Smooth muscle cell of trachea (primary cell): ENCODE results near the gene JADE1. TPM values are rescaled to one million over a fixed set of nuclear protein-coding genes. Genes with fewer than 3 reads are reported as not detected.

Experiments used
- total RNA-seq: library from RNA; depleted of rRNA; stranded (reverse); fragments of >200 nt; gene quantifications from 2 replicates; pipeline ENCODE4 v1.2.1, GENCODE V29; 2014

Gene JADE1
- total RNA-seq, result 26.2 and 27.3 TPM in 2 replicates

DNA sequence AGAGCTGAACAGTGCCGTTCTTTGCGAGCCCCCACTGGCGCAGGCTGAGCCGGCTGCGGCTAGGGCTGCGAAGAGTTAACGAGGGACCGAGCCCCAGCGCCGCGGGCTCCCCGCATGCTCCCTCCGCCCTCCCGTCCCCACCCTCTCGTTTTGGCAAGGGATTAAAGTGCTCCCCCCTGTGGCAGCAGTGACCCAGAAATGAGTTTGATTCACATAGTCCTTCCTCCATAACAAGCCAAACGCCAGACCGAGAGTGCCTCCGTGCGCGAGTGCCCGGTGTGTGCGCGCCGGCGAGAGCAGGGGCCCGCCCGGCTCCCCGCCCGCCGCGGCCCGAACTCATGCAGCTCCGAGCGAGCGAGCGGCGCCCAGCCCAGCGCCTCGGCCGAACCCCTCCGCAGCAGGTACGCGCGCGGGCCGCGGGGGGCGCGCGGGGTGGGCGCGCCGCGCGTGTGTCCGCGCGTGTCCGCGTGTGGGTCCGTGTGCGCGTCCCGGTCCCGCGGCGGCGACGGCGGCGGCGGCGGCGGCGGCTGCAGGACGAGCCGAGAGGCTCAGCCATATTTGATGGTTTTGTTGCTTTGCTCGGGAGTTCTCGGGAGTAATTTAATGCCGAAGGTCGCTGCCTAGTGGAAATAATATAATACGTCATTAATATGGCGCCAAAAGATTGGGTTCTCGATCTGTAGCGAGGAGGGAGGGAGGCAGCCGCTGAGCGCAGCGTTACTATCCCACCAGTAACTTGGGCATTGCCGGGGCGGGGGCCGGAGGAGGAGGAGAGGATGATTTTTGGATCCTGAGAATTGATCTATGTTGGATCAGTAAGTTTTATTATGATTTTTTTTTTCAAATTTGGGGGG lies at the start of gene JADE1:
Gene JADE1, plus strand, starts transcription at position 224 of the 854 bp plus-strand sequence. CDS start 22,059 bp downstream, outside the sequence.

